Testis (tissue), 2 donors: ENCODE data around the gene UNC13D.

Experiments used
- POLR2A ChIP-seq: fragments of 450-650 bp; IDR thresholded peaks from one replicate; pipeline ENCODE4 v1.6.1; 2017; ENCODE audit warnings: antibody characterized with exemption, mild to moderate bottlenecking, moderate library complexity
- TF ChIP-seq, protein P1 (sequence below), 3 experiments: fragments of 450-650 bp in 2 of 3; fragments of 200-600 bp in 1 of 3; sonication (generic) in 1 of 3; IDR thresholded peaks; one replicate each; pipeline ENCODE4 v1.5.1; 2016 to 2019; ENCODE audit warnings: antibody characterized with exemption in 3 of 3, mild to moderate bottlenecking in 2 of 3, moderate library complexity in 1 of 3

DNA sequence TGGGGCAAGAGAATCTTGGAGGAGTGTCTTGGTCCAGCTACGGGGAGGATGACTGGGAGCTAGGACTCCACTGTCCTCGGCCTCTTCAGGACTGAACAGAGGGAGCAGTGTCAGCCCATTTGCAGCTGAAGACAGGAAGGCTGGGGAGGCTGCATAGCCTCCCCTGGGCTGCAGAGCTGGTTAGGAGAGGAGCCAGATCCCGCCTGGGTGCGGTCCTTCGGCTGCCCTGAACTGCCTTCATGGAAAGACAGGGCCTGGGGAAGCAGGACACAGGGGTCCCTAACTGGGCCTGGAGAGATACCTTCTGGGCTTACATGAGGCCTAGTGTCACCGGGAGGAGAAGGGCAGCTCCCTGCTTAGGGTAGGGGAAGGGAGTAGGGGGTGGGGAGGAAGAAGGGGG is 26.6 kb downstream of the UNC13D start:
- no peak for TF ChIP-seq POLR2A
- TF ChIP-seq, protein P1, sequence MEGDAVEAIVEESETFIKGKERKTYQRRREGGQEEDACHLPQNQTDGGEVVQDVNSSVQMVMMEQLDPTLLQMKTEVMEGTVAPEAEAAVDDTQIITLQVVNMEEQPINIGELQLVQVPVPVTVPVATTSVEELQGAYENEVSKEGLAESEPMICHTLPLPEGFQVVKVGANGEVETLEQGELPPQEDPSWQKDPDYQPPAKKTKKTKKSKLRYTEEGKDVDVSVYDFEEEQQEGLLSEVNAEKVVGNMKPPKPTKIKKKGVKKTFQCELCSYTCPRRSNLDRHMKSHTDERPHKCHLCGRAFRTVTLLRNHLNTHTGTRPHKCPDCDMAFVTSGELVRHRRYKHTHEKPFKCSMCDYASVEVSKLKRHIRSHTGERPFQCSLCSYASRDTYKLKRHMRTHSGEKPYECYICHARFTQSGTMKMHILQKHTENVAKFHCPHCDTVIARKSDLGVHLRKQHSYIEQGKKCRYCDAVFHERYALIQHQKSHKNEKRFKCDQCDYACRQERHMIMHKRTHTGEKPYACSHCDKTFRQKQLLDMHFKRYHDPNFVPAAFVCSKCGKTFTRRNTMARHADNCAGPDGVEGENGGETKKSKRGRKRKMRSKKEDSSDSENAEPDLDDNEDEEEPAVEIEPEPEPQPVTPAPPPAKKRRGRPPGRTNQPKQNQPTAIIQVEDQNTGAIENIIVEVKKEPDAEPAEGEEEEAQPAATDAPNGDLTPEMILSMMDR (IDR thresholded peaks at IDR 0.05): no peak
